HG02610 (cell line): ENCODE data around the gene SYT7.
A peak's percentile ranks its signal among the peaks of the same experiment; 100 is the strongest.

Source experiments
- ATAC-seq: cut with Tn5 transposase; IDR thresholded peaks from one replicate; pipeline ENCODE4 v1.9.1; 2021; ENCODE audit warnings: mild to moderate bottlenecking, moderate library complexity; ENCODE audit not compliant: unreplicated experiment

Gene SYT7

DNA sequence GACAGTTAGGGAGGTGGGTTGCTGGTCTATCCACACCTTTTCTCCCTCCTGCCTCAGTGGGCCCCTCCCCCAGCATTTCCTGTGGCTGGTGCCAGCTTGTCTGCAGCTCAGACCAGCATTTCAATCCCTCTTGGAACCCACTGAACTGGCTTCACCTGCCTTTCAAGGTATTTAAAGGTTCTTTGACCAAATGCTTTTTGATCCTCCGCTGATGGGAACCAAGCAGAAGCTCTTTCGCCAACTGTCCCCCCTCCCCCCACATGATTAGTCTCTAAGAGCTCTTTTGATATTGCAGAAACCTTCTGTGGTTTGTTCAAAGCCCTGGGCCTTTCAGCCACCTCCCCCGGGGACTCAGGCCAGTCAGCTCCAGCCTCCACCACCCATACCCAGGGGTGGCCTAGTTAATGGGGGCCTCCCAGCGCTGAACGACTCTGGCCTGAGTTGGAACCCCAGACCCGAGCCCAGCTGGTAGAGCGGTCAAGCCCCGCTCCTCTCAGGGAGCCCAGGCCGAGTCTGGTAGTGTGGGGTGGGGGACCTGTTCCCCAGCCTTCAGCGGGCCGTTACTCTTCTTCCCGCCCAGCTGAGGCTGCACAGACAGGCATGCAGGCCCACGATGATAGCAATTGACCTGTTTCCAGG lies 6.0 kb upstream of the SYT7 start:
- no peak for ATAC-seq

DNA sequence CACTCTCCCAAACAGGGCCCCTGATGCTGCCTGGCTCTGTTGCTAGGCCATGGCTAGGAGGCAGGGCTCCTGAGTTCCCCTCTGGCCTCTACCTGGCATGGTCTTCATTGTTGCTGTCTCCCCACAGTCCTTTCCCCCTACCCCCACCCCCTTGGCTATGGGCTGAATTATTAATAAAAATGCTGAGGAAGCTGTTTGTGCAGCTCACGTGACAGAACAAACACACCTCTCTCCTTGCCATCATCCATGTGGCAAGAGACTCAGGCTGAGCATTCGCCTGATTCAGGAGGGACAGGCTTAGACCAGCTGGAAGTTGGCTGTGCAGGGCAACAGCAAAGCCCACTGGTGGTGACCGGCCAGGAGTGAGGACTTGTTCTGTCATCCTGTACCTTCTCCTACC lies 4.2 kb upstream of the SYT7 start:
- no peak for ATAC-seq

- no peak for ATAC-seq
Measured at GRCh38 chr11:61581931-61582330, 1.1 kb upstream of the SYT7 start.

- ATAC-seq, result peak; percentile 4
Measured at GRCh38 chr11:61580271-61580888, 496 bp downstream of the SYT7 start.

GRCh38 chr11:61579676-61580270 lies 1.1 kb downstream of the SYT7 start:
- no peak for ATAC-seq

DNA sequence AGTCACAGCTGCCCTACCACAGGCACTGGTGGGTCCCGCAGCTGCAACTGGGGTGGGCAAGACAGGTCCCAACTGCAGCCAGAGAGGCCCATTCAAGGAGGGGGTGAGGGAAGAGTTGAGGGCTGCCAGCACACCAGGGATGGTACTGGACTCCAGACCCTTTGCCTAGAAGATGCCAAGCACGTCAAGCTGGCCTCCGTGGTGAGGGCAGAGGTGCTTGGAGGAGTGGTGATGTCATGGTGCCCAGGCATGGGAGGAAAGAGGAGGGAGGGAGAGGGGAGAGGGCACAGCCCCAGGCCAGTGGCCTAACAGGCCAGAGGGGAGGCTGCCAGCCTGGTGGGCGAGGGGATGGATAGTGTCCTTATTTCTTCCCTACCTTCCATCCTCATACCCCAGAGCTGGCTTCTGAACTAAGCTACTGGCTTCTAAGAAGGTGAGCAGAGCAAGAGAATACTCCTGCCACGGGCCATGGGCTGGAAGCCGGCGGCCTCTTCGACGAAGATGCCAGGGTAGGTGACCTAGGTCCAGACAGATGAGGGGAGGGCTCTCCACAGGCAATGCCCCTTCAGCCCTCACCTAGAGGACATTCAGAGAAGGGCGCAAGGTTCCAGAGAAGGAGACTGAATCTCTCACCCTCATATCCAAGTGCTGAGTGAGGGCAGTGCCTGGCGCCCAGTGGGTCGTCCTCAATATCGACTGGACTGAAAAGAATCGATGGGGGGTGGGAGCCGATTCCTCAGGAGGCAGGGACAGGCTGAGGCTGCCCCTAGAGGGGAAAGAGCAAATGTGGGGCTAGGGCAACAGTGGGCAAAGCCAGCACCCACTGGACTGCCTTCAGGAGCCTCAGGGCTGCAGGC lies 1.8 kb downstream of the SYT7 start:
- no peak for ATAC-seq

DNA sequence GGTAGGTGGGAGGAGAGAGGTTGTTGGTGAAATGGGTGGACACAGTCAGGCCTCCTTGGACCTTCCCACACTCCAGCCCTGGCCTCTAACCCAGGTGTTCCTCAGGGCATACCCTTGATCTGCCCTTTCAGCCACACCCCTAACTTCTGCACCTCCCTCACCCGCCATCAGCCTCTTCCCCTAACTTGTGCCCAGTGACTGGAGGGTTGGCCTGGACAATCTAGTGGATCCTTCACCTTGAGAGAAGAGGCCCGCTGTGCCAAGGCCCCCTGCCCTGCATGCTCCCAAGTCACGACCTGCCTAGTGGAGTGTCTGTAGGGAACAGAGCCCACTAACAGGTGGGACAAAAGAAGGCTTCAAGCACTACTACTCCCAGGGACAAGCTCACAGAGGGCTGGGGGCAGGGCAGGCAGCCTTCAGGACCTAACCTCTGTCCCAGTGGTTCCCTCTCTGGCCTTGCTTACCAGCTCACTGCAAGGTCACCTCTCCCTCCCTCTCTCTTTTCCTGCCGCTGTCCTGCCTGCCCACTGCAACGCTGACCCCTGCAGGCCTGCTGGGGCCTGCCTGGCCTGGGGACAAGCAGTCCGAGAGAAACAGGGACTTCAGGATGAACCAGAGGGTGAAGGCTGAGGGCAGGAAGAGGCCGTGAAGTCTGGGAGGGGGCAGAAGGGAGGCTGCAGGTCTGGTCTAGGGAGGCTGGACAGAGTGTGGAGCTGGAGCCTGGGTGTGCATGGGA lies 3.3 kb downstream of the SYT7 start:
- ATAC-seq, result no peak

- no peak for ATAC-seq
Measured at GRCh38 chr11:61575886-61576861, 4.7 kb downstream of the SYT7 start.

- no peak for ATAC-seq
Measured at GRCh38 chr11:61574611-61575010, 6.3 kb downstream of the SYT7 start.

GRCh38 chr11:61572913-61573312 lies 8.0 kb downstream of the SYT7 start:
- ATAC-seq, result no peak

DNA sequence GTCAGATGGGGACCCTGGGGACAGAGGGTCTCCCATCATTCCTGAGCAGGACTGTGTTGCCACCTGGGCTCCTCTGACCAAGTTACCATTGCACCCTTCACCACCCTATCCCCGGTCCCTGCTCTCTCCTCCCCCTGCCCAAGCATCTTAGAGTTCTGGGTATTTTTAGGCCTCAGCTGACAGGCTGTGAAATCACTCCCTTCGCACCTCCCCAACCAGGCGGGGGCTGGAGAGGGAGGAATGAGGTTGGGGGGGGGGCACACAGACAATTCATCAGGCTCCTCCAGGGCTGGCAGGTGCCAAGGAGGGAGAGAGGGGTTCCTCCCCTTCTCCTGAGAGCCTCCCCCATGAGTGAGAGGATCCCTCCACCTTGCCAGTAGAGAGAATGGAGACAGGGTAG lies 9.0 kb downstream of the SYT7 start:
- ATAC-seq, result no peak

- ATAC-seq, result no peak
Measured at GRCh38 chr11:61571337-61571736, 9.5 kb downstream of the SYT7 start.

GRCh38 chr11:61569701-61570100 lies 11.2 kb downstream of the SYT7 start:
- ATAC-seq, result no peak

DNA sequence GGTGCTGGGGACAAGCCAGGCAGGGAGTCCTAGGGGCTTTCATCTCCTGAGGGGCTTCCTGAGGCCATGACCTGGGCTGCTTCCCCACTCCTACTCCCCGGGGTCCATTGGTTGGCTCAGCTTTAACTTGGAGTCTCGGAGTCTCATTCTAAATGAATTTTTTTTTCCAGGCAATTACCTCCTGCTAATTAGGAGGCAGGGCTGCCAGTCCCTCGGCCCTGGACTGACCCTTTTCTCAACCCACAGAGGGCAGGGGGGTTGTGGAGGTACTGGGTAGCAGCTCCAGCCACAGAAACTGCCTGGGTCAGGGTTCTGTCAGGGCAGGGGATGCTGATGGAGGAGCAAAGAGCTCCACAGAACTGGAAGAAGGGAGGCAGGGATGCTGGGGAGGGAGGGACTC lies 11.9 kb downstream of the SYT7 start:
- ATAC-seq, result no peak

GRCh38 chr11:61567286-61568061 lies 13.4 kb downstream of the SYT7 start:
- no peak for ATAC-seq

- ATAC-seq, result no peak
Measured at GRCh38 chr11:61564936-61565696, 15.8 kb downstream of the SYT7 start.

- ATAC-seq, result no peak
Measured at GRCh38 chr11:61560751-61561150, 20.1 kb downstream of the SYT7 start.

- no peak for ATAC-seq
Measured at GRCh38 chr11:61556621-61557020, 24.3 kb downstream of the SYT7 start.
